GM12874 (cell line): ENCODE measurements around the gene PLAAT1.

Experiments used
- TF ChIP-seq, protein P1 (sequence below): IDR thresholded peaks from 2 replicates; pipeline ENCODE4 v1.5.1; 2011; ENCODE audit warnings: low read depth, mild to moderate bottlenecking, control low read depth, low read length, moderate library complexity; ENCODE audit not compliant: insufficient read depth

Gene PLAAT1

DNA sequence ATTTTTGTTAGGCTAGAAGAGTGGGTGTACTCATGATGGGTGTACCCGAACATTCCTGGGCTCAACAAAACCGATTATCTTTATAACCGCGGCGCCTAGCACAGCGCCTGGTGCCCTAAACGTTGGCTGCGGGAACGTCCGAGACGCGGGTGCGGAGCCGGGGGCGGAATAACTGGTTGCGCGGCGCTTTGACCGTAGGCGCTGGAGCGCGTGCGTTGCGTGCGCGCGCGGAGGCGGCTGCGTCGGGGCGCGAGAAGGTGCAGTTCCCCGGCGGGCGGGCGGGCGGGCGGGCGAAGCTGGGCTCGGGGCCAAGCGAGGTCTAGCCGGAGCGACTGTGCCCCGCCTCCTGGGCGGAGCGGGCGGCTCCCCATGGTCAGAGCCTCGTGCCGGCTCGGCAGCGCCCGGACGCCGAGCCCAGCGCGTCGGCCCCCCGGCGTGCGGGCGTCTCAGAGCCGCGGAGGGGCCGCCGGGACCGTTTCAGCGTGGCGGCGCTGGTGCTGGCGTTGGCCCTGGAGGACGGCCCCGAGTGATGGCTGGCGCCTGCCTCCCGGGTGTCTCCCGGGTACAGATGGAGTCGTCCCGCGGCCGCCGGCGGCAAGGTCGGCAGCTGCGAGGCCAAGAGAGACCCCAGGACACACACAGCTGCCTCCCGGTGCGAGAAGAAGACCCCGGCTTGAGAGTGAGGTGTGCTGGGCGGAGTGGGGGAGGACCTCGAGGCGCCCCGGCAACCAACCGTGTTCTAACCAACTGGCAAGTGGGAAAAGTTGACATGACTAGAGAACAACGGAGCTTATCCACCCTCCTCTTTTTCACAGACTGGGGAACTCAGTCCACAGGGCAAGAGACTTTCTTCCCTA, at the start of gene PLAAT1:
Gene PLAAT1 (plus strand): TSS at position 373 of the 857 bp plus-strand sequence. CDS start 14,429 bp downstream, outside the sequence.
- TF ChIP-seq, protein P1, sequence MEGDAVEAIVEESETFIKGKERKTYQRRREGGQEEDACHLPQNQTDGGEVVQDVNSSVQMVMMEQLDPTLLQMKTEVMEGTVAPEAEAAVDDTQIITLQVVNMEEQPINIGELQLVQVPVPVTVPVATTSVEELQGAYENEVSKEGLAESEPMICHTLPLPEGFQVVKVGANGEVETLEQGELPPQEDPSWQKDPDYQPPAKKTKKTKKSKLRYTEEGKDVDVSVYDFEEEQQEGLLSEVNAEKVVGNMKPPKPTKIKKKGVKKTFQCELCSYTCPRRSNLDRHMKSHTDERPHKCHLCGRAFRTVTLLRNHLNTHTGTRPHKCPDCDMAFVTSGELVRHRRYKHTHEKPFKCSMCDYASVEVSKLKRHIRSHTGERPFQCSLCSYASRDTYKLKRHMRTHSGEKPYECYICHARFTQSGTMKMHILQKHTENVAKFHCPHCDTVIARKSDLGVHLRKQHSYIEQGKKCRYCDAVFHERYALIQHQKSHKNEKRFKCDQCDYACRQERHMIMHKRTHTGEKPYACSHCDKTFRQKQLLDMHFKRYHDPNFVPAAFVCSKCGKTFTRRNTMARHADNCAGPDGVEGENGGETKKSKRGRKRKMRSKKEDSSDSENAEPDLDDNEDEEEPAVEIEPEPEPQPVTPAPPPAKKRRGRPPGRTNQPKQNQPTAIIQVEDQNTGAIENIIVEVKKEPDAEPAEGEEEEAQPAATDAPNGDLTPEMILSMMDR, result no peak

DNA sequence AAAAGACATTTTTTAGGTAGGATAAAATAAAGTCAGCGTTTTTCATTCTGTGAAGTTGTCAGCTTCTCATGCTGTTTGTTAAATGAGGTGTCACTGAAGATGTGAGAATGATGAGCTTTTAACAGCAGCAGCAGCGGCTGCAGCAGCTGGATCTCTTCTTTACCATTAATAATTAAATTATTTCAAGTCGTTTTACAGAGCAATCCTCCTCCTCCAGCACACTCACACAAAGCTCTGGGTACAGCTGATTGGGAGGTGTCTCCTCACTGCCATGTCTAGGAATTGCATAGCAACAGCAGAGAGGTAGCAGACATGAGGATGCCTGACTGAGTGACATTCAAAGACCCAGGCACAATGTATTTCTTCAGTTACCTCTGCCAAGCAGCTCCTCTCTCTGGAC, 46.7 kb upstream of the PLAAT1 start:
- TF ChIP-seq, protein P1, result no peak

DNA sequence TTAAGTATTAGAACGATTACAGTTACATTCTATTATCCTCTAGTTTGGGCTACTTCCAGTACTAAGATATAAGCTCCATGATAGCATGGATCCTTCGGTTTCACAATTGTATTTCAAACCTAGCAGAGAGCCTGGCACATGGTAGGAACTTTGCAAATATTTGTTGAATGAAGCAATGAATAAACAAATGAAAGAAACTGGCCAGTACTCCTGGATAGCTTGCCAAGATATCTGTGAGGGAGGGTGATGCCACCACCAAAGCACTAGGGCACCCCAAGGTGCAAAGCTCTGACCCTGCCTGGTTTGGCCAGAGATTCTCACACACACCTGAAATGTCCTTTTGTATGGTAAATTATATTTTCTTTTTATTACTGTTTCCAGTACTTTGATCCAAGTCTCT, 44.3 kb upstream of the PLAAT1 start:
- TF ChIP-seq, protein P1, result no peak

DNA sequence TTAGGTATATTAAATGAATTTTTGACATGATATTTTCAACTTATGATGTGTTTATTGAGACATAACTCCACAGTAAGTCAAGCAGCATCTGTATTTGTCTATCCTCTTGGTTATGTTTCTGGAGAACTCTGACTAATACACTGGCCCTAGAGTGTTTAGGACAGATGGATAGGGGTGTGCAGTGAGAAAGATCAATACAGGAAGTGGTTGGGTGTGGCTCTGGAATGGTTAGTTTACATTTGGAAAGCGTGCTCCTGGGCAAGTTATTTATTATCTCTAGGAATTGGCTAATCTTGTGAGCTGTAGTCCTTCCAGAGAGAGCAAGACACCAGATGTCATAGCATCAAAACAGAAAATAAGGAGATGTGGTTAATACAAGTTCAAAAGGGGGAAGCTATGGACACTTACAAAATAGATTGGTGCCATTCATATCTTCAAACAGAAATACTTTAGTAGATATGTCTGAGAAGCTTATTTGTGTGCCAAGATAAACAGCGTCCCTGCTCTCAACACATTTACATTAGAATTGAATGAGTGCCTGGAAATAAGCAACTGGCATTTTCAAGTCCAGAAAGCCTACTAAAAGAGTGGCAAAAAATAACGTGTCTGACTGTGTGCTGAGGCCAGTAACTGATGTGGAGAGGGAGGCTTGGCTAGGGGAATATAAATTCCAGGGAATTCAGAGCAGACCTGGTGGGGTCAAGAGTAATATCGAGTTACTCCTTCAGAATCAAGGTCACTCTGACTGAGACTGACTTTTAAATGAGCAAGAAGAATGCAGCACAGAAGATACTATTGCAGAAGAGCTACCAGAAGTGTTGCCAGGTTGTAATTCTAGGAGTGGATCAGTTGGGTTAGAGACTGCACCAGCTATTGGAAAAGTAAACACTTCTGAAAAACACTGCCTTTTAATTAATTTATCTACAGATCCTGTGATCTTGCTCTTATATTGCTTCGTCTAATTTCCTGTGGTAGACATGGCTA, 33.4 kb upstream of the PLAAT1 start:
- TF ChIP-seq, protein P1, result no peak

DNA sequence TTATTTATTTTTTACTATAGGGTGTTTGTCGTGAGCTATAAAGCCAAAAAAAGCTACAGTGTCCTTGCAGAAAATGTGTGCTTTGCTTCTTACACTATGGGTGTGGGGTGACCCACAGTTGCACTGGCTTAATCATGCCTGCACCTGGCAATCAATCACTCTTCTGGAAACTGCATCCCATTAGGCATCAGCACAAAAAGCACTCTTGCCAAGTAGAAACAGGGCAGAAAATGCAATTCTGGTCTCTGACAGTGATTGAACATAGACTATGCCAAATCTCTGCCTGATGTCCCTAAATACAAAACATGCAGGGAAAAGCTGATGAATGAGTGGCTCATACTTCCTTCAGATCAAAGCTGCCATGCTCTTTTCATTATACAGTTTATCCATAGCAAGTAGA, 30.4 kb upstream of the PLAAT1 start:
- TF ChIP-seq, protein P1, result no peak

DNA sequence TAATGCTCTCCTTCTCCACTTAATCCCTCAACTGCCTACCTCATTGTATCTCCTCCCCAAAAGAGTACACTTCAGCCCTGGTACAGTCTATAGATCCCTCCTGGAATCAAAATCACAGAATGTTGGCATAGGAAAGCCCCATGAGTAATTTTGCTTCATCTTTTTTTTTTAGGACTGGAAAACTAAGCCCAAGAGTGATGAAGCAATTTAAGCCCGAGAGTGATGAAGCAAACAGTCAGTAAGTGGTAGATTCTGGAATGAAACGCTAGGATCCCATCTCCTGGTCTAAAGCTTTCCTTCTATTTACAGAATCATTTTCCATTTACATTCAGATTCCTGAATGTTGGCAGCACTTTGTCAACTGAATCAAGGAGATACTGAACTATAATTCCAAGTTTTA, 29.8 kb upstream of the PLAAT1 start:
- TF ChIP-seq, protein P1, result no peak

DNA sequence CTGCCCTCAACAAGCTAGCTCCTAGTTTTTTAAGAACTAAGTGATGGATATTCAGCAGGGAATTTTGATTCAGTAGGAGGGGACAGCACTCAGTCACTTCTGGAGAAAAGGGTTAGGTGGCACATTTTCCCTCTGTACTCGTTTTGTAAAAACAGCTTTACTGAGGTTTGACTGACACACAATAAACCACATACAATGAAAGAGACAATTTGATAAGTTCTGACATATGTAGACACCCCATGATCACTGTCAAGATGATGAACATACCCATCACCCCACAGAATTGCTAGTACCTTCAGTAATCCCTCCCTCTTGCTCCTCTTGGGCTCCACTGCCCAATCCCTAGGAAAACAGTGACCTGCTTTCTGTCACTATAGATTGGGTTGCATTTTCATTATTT, 29.0 kb upstream of the PLAAT1 start:
- TF ChIP-seq, protein P1, result no peak
